IPS-20b (cell line): Measurements from ENCODE around the gene SAG.

Experiments used
- H3K27ac ChIP-seq: one replicate; pipeline ENCODE4 v1.5.1; 2013; ENCODE audit warnings: low read length
- H3K27me3 ChIP-seq: 2 replicates; pipeline ENCODE4 v1.6.1; 2013; ENCODE audit warnings: mild to moderate bottlenecking, low read length, inconsistent platforms; ENCODE audit not compliant: insufficient read depth
- H3K36me3 ChIP-seq: 2 replicates; pipeline ENCODE4 v1.6.1; 2013; ENCODE audit warnings: low read depth, mild to moderate bottlenecking, inconsistent platforms, low read length, moderate library complexity; ENCODE audit not compliant: insufficient read depth
- H3K4me1 ChIP-seq: 2 replicates; pipeline ENCODE4 v1.6.1; 2013; ENCODE audit warnings: mild to moderate bottlenecking, control low read depth, inconsistent platforms, low read length, moderate library complexity; ENCODE audit not compliant: insufficient read depth
- H3K4me3 ChIP-seq: 2 replicates; pipeline ENCODE4 v1.5.1; 2013; ENCODE audit warnings: mild to moderate bottlenecking, low read length, inconsistent platforms
- H3K9ac ChIP-seq: 2 replicates; pipeline ENCODE4 v1.6.1; 2013; ENCODE audit warnings: low read depth, mild to moderate bottlenecking, inconsistent platforms, low read length, moderate library complexity
- H3K9me3 ChIP-seq: 2 replicates; pipeline ENCODE4 v1.6.1; 2013; ENCODE audit warnings: mild to moderate bottlenecking, low read depth, low read length, inconsistent platforms; ENCODE audit not compliant: insufficient read depth

The SAG gene

GRCh38 chr2:233270951-233271350, 36.7 kb upstream of the SAG start:
- H3K9me3 ChIP-seq, result no peaks in the 10 kb centered on the region
- no peak overlapping the region for H3K9ac ChIP-seq
- H3K4me1 ChIP-seq, result no peaks in the 10 kb centered on the region
- H3K27ac ChIP-seq, result no peak overlapping the region
- H3K27me3 ChIP-seq, result no peaks in the 10 kb centered on the region
- H3K4me3 ChIP-seq, result no peak overlapping the region
- H3K36me3 ChIP-seq, result peaks cover 100% of the 10 kb centered on the region

- peaks cover 100% of the 10 kb centered on the region for H3K36me3 ChIP-seq
- no peak overlapping the region for H3K27ac ChIP-seq
- H3K4me1 ChIP-seq, result no peaks in the 10 kb centered on the region
- no peak overlapping the region for H3K4me3 ChIP-seq
- no peaks in the 10 kb centered on the region for H3K27me3 ChIP-seq
- no peaks in the 10 kb centered on the region for H3K9me3 ChIP-seq
- no peak overlapping the region for H3K9ac ChIP-seq
Observed at GRCh38 chr2:233271693-233272092, 35.9 kb upstream of the SAG start.

GRCh38 chr2:233273120-233273519, 34.5 kb upstream of the SAG start:
- Histone ChIP-seq H3K36me3 (peaks cover 100% of the 10 kb centered on the region), H3K4me3 (no peak overlapping the region)

DNA sequence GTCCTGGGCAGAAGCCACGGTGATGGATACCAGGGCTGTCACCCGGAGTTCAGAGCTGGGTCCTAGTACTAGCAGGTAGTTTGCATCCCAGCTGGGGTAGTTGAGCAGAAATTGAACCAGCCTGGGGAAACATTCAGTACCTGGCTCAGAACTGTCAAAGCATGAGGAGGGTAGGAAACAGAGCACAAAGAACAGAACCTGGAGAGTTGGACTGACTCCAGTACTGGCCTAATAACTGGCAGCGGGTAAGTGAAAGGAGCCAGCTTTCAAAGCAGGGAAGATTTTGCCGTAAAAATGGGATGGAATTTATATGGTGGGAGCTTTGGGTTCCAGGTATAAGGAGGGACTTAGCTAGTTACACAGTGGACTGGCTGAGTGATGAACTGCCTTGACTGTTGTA, 32.4 kb upstream of the SAG start:
- Histone ChIP-seq H3K4me3 (no peak overlapping the region), H3K27ac (no peak overlapping the region), H3K36me3 (peaks cover 100% of the 10 kb centered on the region), H3K9me3 (no peaks in the 10 kb centered on the region), H3K27me3 (no peaks in the 10 kb centered on the region), H3K9ac (no peak overlapping the region), H3K4me1 (no peaks in the 10 kb centered on the region)

More at GRCh38 chr2:233273120-233273519, 34.5 kb upstream of the SAG start:
- Histone ChIP-seq H3K4me1 (no peaks in the 10 kb centered on the region), H3K27me3 (no peaks in the 10 kb centered on the region), H3K9ac (no peak overlapping the region), H3K9me3 (no peaks in the 10 kb centered on the region), H3K27ac (no peak overlapping the region)

- Histone ChIP-seq H3K9me3 (no peaks in the 10 kb centered on the region), H3K4me1 (no peaks in the 10 kb centered on the region), H3K27ac (no peak overlapping the region), H3K27me3 (no peaks in the 10 kb centered on the region), H3K4me3 (no peak overlapping the region), H3K9ac (no peak overlapping the region), H3K36me3 (peaks cover 97% of the 10 kb centered on the region)
Observed at GRCh38 chr2:233278921-233279320, 28.7 kb upstream of the SAG start.

- H3K27ac ChIP-seq, result no peak overlapping the region
- no peak overlapping the region for H3K9ac ChIP-seq
- H3K36me3 ChIP-seq, result peaks cover 94% of the 10 kb centered on the region
- no peaks in the 10 kb centered on the region for H3K27me3 ChIP-seq
- H3K4me3 ChIP-seq, result no peak overlapping the region
- no peaks in the 10 kb centered on the region for H3K4me1 ChIP-seq
- H3K9me3 ChIP-seq, result no peaks in the 10 kb centered on the region
Observed at GRCh38 chr2:233280114-233280693, 27.4 kb upstream of the SAG start.

DNA sequence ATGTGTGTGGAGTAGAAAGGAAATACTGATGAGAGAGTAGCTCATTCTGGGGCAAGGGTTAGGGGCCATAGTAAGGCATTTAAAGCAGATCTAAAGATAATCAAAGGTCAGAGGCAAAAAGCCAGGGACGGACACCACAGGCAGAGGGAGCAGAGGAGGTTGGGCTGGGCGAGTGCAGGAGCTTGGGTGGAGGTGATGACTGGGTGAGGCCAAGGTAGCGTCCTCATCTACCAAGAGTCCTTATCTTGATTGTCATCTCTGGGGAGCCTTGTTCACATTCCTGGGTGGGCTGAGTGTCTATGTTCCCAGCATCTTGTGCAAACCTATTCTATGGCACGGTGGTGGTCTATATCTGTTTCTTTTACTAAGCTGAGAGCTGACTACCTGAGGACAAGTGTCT, 26.1 kb upstream of the SAG start:
- H3K9me3 ChIP-seq, result no peaks in the 10 kb centered on the region
- H3K4me1 ChIP-seq, result no peaks in the 10 kb centered on the region
- H3K9ac ChIP-seq, result no peak overlapping the region
- H3K36me3 ChIP-seq, result peaks cover 93% of the 10 kb centered on the region
- H3K27ac ChIP-seq, result no peak overlapping the region
- no peaks in the 10 kb centered on the region for H3K27me3 ChIP-seq
- no peak overlapping the region for H3K4me3 ChIP-seq

- Histone ChIP-seq H3K4me1 (no peaks in the 10 kb centered on the region), H3K9me3 (no peaks in the 10 kb centered on the region), H3K9ac (no peak overlapping the region), H3K36me3 (peaks cover 92% of the 10 kb centered on the region), H3K27me3 (no peaks in the 10 kb centered on the region), H3K27ac (no peak overlapping the region), H3K4me3 (no peak overlapping the region)
Observed at GRCh38 chr2:233281992-233282603, 25.5 kb upstream of the SAG start.

DNA sequence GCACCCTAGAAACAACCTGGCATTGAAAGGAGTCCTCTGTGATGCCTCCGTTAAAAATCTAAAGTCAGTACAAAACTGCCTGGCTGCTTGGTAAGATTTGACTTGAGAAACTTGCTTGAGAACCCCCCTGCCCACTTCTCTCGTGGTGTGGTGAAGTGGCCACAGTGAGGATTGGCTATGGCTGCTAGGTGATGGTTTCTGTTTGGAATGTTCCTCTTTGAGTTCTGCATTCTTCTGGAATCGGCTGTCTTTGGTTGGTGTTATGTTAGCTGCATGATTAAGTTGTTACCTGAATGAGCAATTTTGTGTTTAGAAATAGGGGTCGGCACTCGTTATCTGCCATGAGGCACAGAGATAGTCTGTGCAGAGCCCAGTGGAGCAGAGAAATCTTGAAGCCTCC, 21.7 kb upstream of the SAG start:
- Histone ChIP-seq H3K27me3 (no peaks in the 10 kb centered on the region), H3K9ac (no peak overlapping the region), H3K27ac (no peak overlapping the region), H3K4me1 (no peaks in the 10 kb centered on the region), H3K36me3 (peaks cover 90% of the 10 kb centered on the region), H3K4me3 (no peak overlapping the region), H3K9me3 (no peaks in the 10 kb centered on the region)

DNA sequence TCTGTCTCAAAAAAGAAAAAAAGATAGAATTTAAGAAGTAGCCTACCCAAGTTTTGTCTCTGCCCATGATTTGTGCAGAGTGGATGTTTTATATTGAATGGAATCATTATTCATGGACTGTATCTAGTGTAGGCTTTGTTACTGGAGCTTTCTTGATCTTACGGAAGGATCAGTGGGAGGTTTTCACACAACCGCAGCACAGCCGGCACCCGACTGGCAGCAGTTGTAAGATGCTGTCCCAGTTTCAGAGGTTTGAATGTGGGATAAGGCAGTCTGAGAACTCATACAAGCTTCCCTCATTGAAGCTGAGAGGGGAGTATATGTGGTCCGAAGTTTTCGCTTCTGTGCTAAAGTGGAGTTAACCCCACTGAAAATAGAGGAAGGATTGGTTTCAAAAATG, 19.7 kb upstream of the SAG start:
- Histone ChIP-seq H3K4me3 (no peak overlapping the region), H3K36me3 (peaks cover 90% of the 10 kb centered on the region), H3K9ac (no peak overlapping the region), H3K27me3 (no peaks in the 10 kb centered on the region), H3K9me3 (no peaks in the 10 kb centered on the region), H3K4me1 (no peaks in the 10 kb centered on the region), H3K27ac (no peak overlapping the region)

DNA sequence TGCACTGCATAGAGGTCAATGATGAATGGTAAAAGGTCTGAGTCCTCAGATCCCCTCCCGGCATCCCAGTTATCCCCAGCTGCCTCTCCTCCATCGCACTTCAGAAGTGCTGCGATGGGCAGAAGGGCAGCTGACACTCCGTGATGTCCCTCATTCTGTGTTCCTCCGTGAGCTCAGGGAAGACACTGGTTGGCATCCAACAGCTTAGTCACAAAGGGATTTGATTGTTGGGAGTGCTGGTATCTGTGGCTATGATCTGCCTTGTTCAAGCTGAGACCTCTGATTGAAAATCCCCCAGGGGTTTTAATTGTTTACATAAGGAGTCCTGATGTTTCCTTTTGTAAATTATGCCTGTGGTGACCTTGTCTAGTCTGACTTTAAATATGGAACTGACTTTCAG, 19.0 kb upstream of the SAG start:
- Histone ChIP-seq H3K9me3 (no peaks in the 10 kb centered on the region), H3K4me1 (no peaks in the 10 kb centered on the region), H3K4me3 (no peak overlapping the region), H3K27me3 (no peaks in the 10 kb centered on the region), H3K36me3 (peaks cover 91% of the 10 kb centered on the region), H3K27ac (no peak overlapping the region), H3K9ac (no peak overlapping the region)

- no peak overlapping the region for H3K4me3 ChIP-seq
- no peak overlapping the region for H3K27ac ChIP-seq
- H3K9ac ChIP-seq, result no peak overlapping the region
- no peaks in the 10 kb centered on the region for H3K4me1 ChIP-seq
- peaks cover 96% of the 10 kb centered on the region for H3K36me3 ChIP-seq
- no peaks in the 10 kb centered on the region for H3K9me3 ChIP-seq
- H3K27me3 ChIP-seq, result no peaks in the 10 kb centered on the region
Observed at GRCh38 chr2:233289648-233290047, 18.0 kb upstream of the SAG start.
